Nephron (organoid): ENCODE results near the gene SLC6A18.
"Not testable (repeated sequence)": the region's sequence is repeated elsewhere in the genome, so short reads cannot be mapped to it uniquely, and the experiment has no call there.

Experiments used
- H3K27ac Mint-ChIP-seq, 3 experiments: 2 replicates each; pipeline ENCODE4 v1.8.0; 2020; ENCODE audit warnings: mixed read lengths in 3 of 3, mild to moderate bottlenecking in 2 of 3, moderate library complexity in 1 of 3
- H3K27me3 Mint-ChIP-seq: 2 replicates; pipeline ENCODE4 v1.8.0; 2021; ENCODE audit warnings: low read depth, mild to moderate bottlenecking, moderate library complexity, mixed read lengths
- H3K36me3 Mint-ChIP-seq: 2 replicates; pipeline ENCODE4 v1.8.0; 2020; ENCODE audit warnings: low read depth, mixed read lengths
- H3K4me1 Mint-ChIP-seq: 2 replicates; pipeline ENCODE4 v1.8.0; 2020; ENCODE audit warnings: mixed read lengths
- H3K4me3 Mint-ChIP-seq, 3 experiments: 2 replicates each; pipeline ENCODE4 v1.8.0; 2020; ENCODE audit warnings: mild to moderate bottlenecking in 3 of 3, mixed read lengths in 3 of 3, moderate library complexity in 2 of 3
- H3K9me3 Mint-ChIP-seq: 2 replicates; pipeline ENCODE4 v1.8.0; 2020; ENCODE audit warnings: mixed read lengths
- TF ChIP-seq, protein P1 (sequence below), 3 experiments: fragments of 200-600 bp; sonication (generic); IDR thresholded peaks; one replicate each; pipeline ENCODE4 v1.5.0; 2021; ENCODE audit warnings: antibody characterized with exemption in 3 of 3; ENCODE audit not compliant: unreplicated experiment in 3 of 3

Gene SLC6A18

DNA sequence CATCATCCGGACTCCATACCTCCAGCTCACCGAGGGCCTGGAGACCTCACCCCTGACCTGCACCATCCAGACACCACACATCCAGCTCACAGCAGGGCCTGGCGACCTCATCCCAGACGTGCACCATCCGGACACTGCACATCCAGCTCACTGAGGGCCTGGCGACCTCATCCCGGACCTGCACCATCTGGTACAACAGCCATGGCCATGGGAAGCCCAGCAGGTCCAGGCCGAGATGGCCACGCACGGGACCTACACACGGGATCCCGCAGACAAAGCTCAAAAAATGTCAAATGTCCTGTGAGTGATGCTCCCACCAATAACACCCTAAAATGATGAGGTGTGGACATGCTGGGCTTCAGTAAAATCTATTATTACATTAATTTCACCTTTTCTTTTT lies 60.0 kb downstream of the SLC6A18 start:
- Mint-ChIP-seq H3K27ac (no peak overlapping the region), H3K27me3 (peaks cover 5% of the 10 kb centered on the region), H3K9me3 (peaks cover 5% of the 10 kb centered on the region), H3K4me3 (no peak overlapping the region), H3K36me3 (no peaks in the 10 kb centered on the region), H3K4me1 (no peaks in the 10 kb centered on the region)
- TF ChIP-seq, protein P1, sequence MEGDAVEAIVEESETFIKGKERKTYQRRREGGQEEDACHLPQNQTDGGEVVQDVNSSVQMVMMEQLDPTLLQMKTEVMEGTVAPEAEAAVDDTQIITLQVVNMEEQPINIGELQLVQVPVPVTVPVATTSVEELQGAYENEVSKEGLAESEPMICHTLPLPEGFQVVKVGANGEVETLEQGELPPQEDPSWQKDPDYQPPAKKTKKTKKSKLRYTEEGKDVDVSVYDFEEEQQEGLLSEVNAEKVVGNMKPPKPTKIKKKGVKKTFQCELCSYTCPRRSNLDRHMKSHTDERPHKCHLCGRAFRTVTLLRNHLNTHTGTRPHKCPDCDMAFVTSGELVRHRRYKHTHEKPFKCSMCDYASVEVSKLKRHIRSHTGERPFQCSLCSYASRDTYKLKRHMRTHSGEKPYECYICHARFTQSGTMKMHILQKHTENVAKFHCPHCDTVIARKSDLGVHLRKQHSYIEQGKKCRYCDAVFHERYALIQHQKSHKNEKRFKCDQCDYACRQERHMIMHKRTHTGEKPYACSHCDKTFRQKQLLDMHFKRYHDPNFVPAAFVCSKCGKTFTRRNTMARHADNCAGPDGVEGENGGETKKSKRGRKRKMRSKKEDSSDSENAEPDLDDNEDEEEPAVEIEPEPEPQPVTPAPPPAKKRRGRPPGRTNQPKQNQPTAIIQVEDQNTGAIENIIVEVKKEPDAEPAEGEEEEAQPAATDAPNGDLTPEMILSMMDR (IDR thresholded peaks at IDR 0.05; ENCODE audit: unreplicated experiment in 3 of 3): no peak

DNA sequence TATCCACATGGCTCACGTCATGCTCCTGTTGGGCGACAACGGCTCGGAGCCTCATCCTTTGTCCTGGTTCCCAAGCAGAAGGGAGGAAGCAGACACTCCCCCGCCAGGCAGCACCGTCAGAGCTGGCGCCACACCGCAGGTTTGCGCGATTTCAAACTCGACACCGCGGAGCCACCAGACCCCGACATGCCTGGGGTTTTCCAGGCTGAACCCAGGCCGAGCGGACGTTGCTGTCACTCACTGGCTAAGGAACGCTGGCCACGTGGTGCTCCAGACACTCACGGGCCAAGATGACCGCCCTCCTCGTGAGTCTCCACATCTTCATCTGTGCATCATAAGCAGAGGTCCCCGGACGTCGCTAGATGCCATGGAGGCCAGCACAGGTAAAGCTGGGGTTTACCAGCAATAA lies 60.7 kb downstream of the SLC6A18 start:
- no peaks in the 10 kb centered on the region for H3K4me1 Mint-ChIP-seq
- H3K4me3 Mint-ChIP-seq: no peak overlapping the region
- TF ChIP-seq, protein P1 (IDR thresholded peaks at IDR 0.05; ENCODE audit: unreplicated experiment in 3 of 3): no peak
- peaks cover 5% of the 10 kb centered on the region for H3K9me3 Mint-ChIP-seq
- no peaks in the 10 kb centered on the region for H3K36me3 Mint-ChIP-seq
- H3K27ac Mint-ChIP-seq: no peak overlapping the region
- H3K27me3 Mint-ChIP-seq: peaks cover 5% of the 10 kb centered on the region

- H3K27ac Mint-ChIP-seq: no peak overlapping the region
- TF ChIP-seq, protein P1 (IDR thresholded peaks at IDR 0.05; ENCODE audit: unreplicated experiment in 3 of 3): no peak
- H3K36me3 Mint-ChIP-seq: no peaks in the 10 kb centered on the region
- peaks cover 28% of the 10 kb centered on the region for H3K27me3 Mint-ChIP-seq
- peaks cover 5% of the 10 kb centered on the region for H3K9me3 Mint-ChIP-seq
- H3K4me1 Mint-ChIP-seq: no peaks in the 10 kb centered on the region
- no peak overlapping the region for H3K4me3 Mint-ChIP-seq
Measured at GRCh38 chr5:1288439-1289335, 63.5 kb downstream of the SLC6A18 start.

DNA sequence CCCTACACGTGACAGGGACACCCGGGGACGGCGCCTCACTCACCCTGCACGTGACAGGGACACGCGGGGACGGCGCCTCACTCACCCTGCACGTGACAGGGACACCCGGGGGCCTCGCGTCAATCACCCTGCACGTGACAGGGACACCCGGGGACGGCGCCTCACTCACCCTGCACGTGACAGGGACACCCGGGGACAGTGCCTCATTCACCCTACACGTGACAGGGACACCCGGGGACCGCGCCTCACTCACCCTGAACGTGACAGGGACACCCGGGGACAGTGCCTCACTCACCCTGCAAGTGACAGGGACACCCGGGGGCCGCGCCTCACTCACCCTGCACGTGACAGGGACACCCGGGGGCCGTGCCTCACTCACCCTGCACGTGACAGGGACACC lies 64.4 kb downstream of the SLC6A18 start:
- not testable (repeated sequence) for H3K4me3 Mint-ChIP-seq, H3K27ac Mint-ChIP-seq, H3K36me3 Mint-ChIP-seq, H3K9me3 Mint-ChIP-seq, H3K4me1 Mint-ChIP-seq
- peaks cover 30% of the 10 kb centered on the region for H3K27me3 Mint-ChIP-seq

- H3K9me3 Mint-ChIP-seq, H3K36me3 Mint-ChIP-seq, H3K4me3 Mint-ChIP-seq, H3K27ac Mint-ChIP-seq, H3K4me1 Mint-ChIP-seq: not testable (repeated sequence)
- peaks cover 36% of the 10 kb centered on the region for H3K27me3 Mint-ChIP-seq
Measured at GRCh38 chr5:1290956-1291355, 65.8 kb downstream of the SLC6A18 start.

GRCh38 chr5:1291611-1292080 lies 66.5 kb downstream of the SLC6A18 start:
- Mint-ChIP-seq H3K4me3 (peak overlapping the region in 1 of 3 experiments; percentile 32), H3K9me3 (peaks cover 5% of the 10 kb centered on the region), H3K27me3 (peaks cover 43% of the 10 kb centered on the region), H3K36me3 (no peaks in the 10 kb centered on the region), H3K27ac (no peak overlapping the region), H3K4me1 (no peaks in the 10 kb centered on the region)
- TF ChIP-seq, protein P1 (IDR thresholded peaks at IDR 0.05; ENCODE audit: unreplicated experiment in 3 of 3): no peak

- TF ChIP-seq, protein P1 (IDR thresholded peaks at IDR 0.05; ENCODE audit: unreplicated experiment in 3 of 3): no peak
- H3K27me3 Mint-ChIP-seq: peaks cover 47% of the 10 kb centered on the region
- no peak overlapping the region for H3K27ac Mint-ChIP-seq
- H3K36me3 Mint-ChIP-seq: no peaks in the 10 kb centered on the region
- peaks cover 5% of the 10 kb centered on the region for H3K9me3 Mint-ChIP-seq
- peak overlapping the region in 1 of 3 experiments; percentile 32 for H3K4me3 Mint-ChIP-seq
- no peaks in the 10 kb centered on the region for H3K4me1 Mint-ChIP-seq
Measured at GRCh38 chr5:1292139-1292538, 67.0 kb downstream of the SLC6A18 start.
